Stomach (tissue), 4 donors: ENCODE data around the gene SPARC.

ENCODE experiments used
- EP300 ChIP-seq: sonication (generic); formaldehyde crosslinking; IDR thresholded peaks from one replicate; pipeline ENCODE4 v1.6.1; 2017; ENCODE audit warnings: antibody characterized with exemption
- POLR2A ChIP-seq, 4 donors: fragments of 450-650 bp; IDR thresholded peaks; one replicate each; pipeline ENCODE4 v1.6.1; 2016; ENCODE audit warnings: antibody characterized with exemption in 4 of 4, control low read depth in 2 of 4, mild to moderate bottlenecking in 1 of 4, moderate library complexity in 1 of 4
- POLR2AphosphoS5 ChIP-seq, 3 donors: sonication (generic); formaldehyde crosslinking; IDR thresholded peaks; one replicate each; pipeline ENCODE4 v1.6.1; 2016; ENCODE audit warnings: antibody characterized with exemption in 3 of 3
- TF ChIP-seq, protein P1 (sequence below), 7 experiments: fragments of 450-650 bp in 4 of 7; fragments of 200-600 bp in 3 of 7; sonication (generic) in 3 of 7; IDR thresholded peaks; one replicate each; pipeline ENCODE4 v1.5.1; 2016 to 2019; ENCODE audit warnings: antibody characterized with exemption in 7 of 7, control low read depth in 2 of 7, mild to moderate bottlenecking in 1 of 7

DNA sequence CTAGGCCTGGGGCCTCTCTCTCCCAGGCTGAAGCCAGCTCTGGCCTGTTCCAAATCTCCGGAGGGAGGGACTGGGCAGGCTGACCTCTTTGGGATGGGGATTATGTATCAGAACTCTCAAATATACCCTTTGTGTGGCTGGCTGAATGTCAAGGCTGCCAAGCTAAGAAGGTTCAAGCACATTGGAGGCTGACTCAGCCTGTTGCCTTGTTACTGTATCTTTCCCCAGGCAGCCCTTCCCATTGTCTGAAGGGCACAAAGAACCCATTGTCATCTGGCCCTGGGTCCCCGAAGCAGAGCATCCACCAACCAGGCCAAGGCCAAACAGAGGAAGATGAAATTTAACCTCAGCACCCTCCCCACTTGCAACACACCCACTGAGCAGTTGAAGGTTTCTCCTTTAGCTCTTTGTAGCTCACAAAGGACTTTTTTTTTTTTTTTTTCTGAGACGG lies 7.3 kb upstream of the SPARC start:
- TF ChIP-seq, protein P1, sequence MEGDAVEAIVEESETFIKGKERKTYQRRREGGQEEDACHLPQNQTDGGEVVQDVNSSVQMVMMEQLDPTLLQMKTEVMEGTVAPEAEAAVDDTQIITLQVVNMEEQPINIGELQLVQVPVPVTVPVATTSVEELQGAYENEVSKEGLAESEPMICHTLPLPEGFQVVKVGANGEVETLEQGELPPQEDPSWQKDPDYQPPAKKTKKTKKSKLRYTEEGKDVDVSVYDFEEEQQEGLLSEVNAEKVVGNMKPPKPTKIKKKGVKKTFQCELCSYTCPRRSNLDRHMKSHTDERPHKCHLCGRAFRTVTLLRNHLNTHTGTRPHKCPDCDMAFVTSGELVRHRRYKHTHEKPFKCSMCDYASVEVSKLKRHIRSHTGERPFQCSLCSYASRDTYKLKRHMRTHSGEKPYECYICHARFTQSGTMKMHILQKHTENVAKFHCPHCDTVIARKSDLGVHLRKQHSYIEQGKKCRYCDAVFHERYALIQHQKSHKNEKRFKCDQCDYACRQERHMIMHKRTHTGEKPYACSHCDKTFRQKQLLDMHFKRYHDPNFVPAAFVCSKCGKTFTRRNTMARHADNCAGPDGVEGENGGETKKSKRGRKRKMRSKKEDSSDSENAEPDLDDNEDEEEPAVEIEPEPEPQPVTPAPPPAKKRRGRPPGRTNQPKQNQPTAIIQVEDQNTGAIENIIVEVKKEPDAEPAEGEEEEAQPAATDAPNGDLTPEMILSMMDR (IDR thresholded peaks at IDR 0.05), result no peak
- TF ChIP-seq POLR2A (IDR thresholded peaks at IDR 0.05) (no peak), POLR2AphosphoS5 (IDR thresholded peaks at IDR 0.05) (no peak), EP300 (no peak)
